Glutamatergic neuron (in vitro differentiated cells): ENCODE results near the gene SCGB1A1. TPM values are rescaled to one million over a fixed set of nuclear protein-coding genes. Genes with fewer than 3 reads are reported as not detected.
"Not testable (repeated sequence)": the region's sequence is repeated elsewhere in the genome, so short reads cannot be mapped to it uniquely, and the experiment has no call there.

ENCODE experiments used
- DNase-seq: peaks from one replicate; pipeline ENCODE4 v3.0.0; 2022
- H3K27ac Mint-ChIP-seq: one replicate; pipeline ENCODE4 v1.8.0; 2020; ENCODE audit warnings: mild to moderate bottlenecking, mixed read lengths, inconsistent platforms; ENCODE audit not compliant: unreplicated experiment
- H3K27me3 Mint-ChIP-seq: one replicate; pipeline ENCODE4 v1.8.0; 2020; ENCODE audit warnings: mild to moderate bottlenecking, moderate library complexity, mixed read lengths, inconsistent platforms; ENCODE audit not compliant: unreplicated experiment
- H3K36me3 Mint-ChIP-seq: one replicate; pipeline ENCODE4 v1.8.0; 2020; ENCODE audit warnings: mild to moderate bottlenecking, mixed read lengths, inconsistent platforms; ENCODE audit not compliant: unreplicated experiment
- H3K4me1 Mint-ChIP-seq: one replicate; pipeline ENCODE4 v1.8.0; 2020; ENCODE audit warnings: mild to moderate bottlenecking, low read depth, mixed read lengths, inconsistent platforms; ENCODE audit not compliant: unreplicated experiment
- H3K4me3 Mint-ChIP-seq: one replicate; pipeline ENCODE4 v1.8.0; 2020; ENCODE audit warnings: mild to moderate bottlenecking, mixed read lengths, inconsistent platforms; ENCODE audit not compliant: unreplicated experiment
- H3K9me3 Mint-ChIP-seq: one replicate; pipeline ENCODE4 v1.8.0; 2020; ENCODE audit warnings: mild to moderate bottlenecking, moderate library complexity, mixed read lengths, inconsistent platforms; ENCODE audit not compliant: unreplicated experiment
- total RNA-seq: library from RNA; stranded (reverse); fragmentation: NEBNext Ultra II Directional; extraction: Animal tissue kit (Norgen Biotek cat#: 25700); gene quantifications from one replicate; pipeline ENCODE4 v1.2.1, GENCODE V29; 2021; ENCODE audit not compliant: unreplicated experiment
- TF ChIP-seq, protein P1 (sequence below): fragments of 200-600 bp; sonication (generic); IDR thresholded peaks from one replicate; pipeline ENCODE4 v1.5.0; 2021; ENCODE audit not compliant: partially characterized antibody, unreplicated experiment

SCGB1A1 gene
- total RNA-seq, 1 donor from 2014 or later: not detected

- Mint-ChIP-seq H3K9me3 (peaks cover 2% of the 10 kb centered on the region), H3K36me3 (no peaks in the 10 kb centered on the region), H3K27me3 (peaks cover 7% of the 10 kb centered on the region), H3K4me3 (no peak overlapping the region), H3K27ac (no peak overlapping the region), H3K4me1 (peaks cover 5% of the 10 kb centered on the region)
- no peak for DNase-seq
- TF ChIP-seq, protein P1, sequence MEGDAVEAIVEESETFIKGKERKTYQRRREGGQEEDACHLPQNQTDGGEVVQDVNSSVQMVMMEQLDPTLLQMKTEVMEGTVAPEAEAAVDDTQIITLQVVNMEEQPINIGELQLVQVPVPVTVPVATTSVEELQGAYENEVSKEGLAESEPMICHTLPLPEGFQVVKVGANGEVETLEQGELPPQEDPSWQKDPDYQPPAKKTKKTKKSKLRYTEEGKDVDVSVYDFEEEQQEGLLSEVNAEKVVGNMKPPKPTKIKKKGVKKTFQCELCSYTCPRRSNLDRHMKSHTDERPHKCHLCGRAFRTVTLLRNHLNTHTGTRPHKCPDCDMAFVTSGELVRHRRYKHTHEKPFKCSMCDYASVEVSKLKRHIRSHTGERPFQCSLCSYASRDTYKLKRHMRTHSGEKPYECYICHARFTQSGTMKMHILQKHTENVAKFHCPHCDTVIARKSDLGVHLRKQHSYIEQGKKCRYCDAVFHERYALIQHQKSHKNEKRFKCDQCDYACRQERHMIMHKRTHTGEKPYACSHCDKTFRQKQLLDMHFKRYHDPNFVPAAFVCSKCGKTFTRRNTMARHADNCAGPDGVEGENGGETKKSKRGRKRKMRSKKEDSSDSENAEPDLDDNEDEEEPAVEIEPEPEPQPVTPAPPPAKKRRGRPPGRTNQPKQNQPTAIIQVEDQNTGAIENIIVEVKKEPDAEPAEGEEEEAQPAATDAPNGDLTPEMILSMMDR: no peak
Measured at GRCh38 chr11:62445314-62445740, 26.5 kb downstream of the SCGB1A1 start.

DNA sequence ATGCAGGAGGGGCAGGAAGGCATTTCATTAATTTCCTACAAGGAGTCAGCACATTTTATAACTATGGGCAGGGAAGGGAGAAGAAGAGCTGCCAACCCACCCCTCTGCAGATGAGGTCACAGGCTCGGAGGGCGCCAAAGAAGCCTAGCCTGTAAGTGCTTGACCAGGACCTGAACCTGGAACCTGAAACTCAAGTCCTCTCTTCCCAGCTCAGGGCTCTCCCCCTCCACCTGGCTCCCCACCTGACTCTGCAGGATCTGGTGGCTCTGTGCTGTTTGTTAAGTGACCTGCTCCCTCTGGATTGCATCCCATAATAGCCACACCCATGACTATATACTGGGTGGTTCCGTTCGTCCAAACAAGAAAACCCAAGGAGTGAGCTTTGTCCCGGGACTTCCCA lies 27.3 kb downstream of the SCGB1A1 start:
- TF ChIP-seq, protein P1: no peak
- peaks cover 2% of the 10 kb centered on the region for H3K9me3 Mint-ChIP-seq
- no peak overlapping the region for H3K4me3 Mint-ChIP-seq
- no peak overlapping the region for H3K27ac Mint-ChIP-seq
- H3K36me3 Mint-ChIP-seq: no peaks in the 10 kb centered on the region
- H3K27me3 Mint-ChIP-seq: peaks cover 7% of the 10 kb centered on the region
- no peak for DNase-seq
- peaks cover 5% of the 10 kb centered on the region for H3K4me1 Mint-ChIP-seq

DNA sequence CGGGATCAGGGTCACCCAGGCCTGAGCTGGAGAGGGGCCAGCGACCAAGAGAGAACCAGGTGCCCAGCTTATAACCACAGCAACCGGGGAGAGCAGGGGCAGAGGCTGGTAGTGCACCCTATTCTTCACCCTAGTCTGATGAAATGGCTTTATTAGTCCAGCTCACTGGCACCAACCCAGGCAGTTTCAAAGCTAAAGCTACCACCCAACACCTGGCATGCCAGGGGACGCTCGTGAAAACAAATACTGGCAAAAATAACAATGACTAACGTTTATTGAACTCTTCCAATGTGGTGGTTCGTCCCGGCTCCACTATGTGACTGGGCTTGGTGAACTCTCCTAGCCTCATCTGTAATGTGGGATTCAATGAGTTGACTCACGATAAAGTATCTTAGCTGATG lies 30.6 kb downstream of the SCGB1A1 start:
- TF ChIP-seq, protein P1: no peak

DNA sequence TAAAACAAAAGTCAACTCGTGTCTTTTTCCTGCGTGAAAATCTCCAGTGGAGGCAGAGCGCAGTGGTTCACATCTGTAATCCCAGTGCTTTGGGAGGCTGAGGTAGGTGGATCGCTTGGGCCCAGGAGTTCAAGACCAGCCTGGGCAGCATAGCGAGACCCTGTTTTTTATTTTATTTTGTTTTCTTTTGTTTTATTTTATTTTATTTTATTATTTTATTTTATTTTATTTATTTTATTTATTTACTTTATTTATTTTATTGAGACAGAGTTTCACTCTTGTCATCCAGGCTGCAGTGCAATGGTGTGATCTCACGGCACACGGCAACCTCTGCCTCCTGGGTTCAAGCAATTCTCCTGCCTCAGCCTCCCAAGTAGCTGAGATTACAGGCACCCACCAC lies 31.1 kb downstream of the SCGB1A1 start:
- H3K27me3 Mint-ChIP-seq, DNase-seq, H3K4me1 Mint-ChIP-seq, H3K9me3 Mint-ChIP-seq, H3K27ac Mint-ChIP-seq, H3K4me3 Mint-ChIP-seq, H3K36me3 Mint-ChIP-seq: not testable (repeated sequence)

More for the DNA sequence above, 30.6 kb downstream of the SCGB1A1 start:
- Mint-ChIP-seq H3K9me3 (peaks cover 2% of the 10 kb centered on the region), H3K27me3 (peaks cover 8% of the 10 kb centered on the region), H3K4me1 (peaks cover 5% of the 10 kb centered on the region), H3K36me3 (no peaks in the 10 kb centered on the region), H3K27ac (no peak overlapping the region), H3K4me3 (no peak overlapping the region)
- no peak for DNase-seq

DNA sequence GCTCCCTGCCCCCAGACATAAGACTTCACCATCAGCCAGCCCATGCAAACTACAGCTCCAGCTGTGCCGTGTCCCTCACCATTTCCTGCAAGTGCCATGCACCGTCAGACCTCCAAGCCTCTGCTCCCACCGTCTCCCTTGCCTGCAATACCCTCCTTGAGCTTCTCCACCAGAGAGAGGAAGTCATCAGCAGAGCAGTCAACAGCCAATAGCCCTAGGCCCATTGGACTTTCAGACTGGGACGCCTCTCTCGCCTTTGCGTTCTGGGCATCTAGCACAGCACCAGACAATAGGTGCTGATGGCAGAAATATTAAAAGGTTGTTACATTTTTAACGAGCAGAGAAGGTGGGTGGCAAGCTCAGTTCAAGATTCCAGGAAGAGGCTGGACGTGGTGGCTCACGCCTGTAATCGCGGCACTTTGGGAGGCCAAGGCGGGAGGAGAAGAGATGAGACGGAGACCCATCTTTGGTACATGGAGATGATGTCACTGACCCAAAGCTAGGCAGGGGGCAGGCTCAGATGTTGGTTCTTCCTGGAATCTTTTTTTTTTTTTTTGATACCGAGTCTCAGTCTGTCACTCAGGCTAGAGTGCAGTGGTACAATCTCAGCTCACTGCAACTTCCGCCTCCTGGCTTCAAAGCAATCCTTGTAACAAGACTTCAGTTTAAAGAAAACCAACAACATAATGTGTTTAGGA lies 31.9 kb downstream of the SCGB1A1 start:
- H3K4me3 Mint-ChIP-seq: no peak overlapping the region
- peaks cover 2% of the 10 kb centered on the region for H3K9me3 Mint-ChIP-seq
- no peak overlapping the region for H3K27ac Mint-ChIP-seq
- H3K36me3 Mint-ChIP-seq: no peaks in the 10 kb centered on the region
- H3K27me3 Mint-ChIP-seq: peaks cover 8% of the 10 kb centered on the region
- no peaks in the 10 kb centered on the region for H3K4me1 Mint-ChIP-seq
- no peak for DNase-seq
- TF ChIP-seq, protein P1: no peak
